ENCODE data around the gene SLC1A7. TPM values are rescaled to one million over a fixed set of nuclear protein-coding genes. Genes with fewer than 3 reads are reported as not detected.

Gene SLC1A7
- total RNA-seq, 2 donors from 2014 or later: 0.58 to 1.1 TPM

- ATAC-seq: no peak
- no peak for DNase-seq
- intact Hi-C loops (cut with DNase I, micrococcal nuclease): no loop called here
Observed at GRCh38 chr1:53107570-53108322, 34.7 kb downstream of the SLC1A7 start.

- DNase-seq (no peak), ATAC-seq (no peak)
- intact Hi-C loops (cut with DNase I, micrococcal nuclease): no loop called here
Observed at GRCh38 chr1:53107090-53107489, 35.3 kb downstream of the SLC1A7 start.

GRCh38 chr1:53104289-53104913, 38.0 kb downstream of the SLC1A7 start:
- intact Hi-C loops (cut with DNase I, micrococcal nuclease): no loop called here
- no peak for ATAC-seq
- no peak for DNase-seq

GRCh38 chr1:53094533-53094919, 47.9 kb downstream of the SLC1A7 start:
- ATAC-seq: no peak
- no peak for DNase-seq
- intact Hi-C loops (cut with DNase I, micrococcal nuclease): no loop called here

- DNase-seq: no peak
- intact Hi-C loops (cut with DNase I, micrococcal nuclease): no loop called here
- no peak for ATAC-seq
Observed at GRCh38 chr1:53093778-53094532, 48.5 kb downstream of the SLC1A7 start.

- intact Hi-C loops (cut with DNase I, micrococcal nuclease): no loop called here
- ATAC-seq: no peak
- DNase-seq: no peak
Observed at GRCh38 chr1:53093451-53093754, 49.0 kb downstream of the SLC1A7 start.

GRCh38 chr1:53092659-53093450, 49.6 kb downstream of the SLC1A7 start:
- ATAC-seq (no peak), DNase-seq (no peak)
- intact Hi-C loops (cut with DNase I, micrococcal nuclease): no loop called here

- no peak for ATAC-seq
- intact Hi-C loops (cut with DNase I, micrococcal nuclease): no loop called here
- DNase-seq: no peak
Observed at GRCh38 chr1:53091841-53092645, 50.4 kb downstream of the SLC1A7 start.

- DNase-seq: peak; percentile 40 to 69
- intact Hi-C loops (cut with DNase I, micrococcal nuclease): no loop called here
- ATAC-seq: peak; percentile 84
Observed at GRCh38 chr1:53090227-53091147, 52.0 kb downstream of the SLC1A7 start.

GRCh38 chr1:53089478-53090226, 52.8 kb downstream of the SLC1A7 start:
- peak; percentile 84 for ATAC-seq
- intact Hi-C loops (cut with DNase I, micrococcal nuclease): no loop called here
- DNase-seq: peak; percentile 47 to 48

GRCh38 chr1:53088616-53089300, 53.7 kb downstream of the SLC1A7 start:
- ATAC-seq: no peak
- no peak for DNase-seq
- intact Hi-C loops (cut with DNase I, micrococcal nuclease): no loop called here

- DNase-seq (no peak), ATAC-seq (no peak)
- intact Hi-C loops (cut with DNase I, micrococcal nuclease): no loop called here
Observed at GRCh38 chr1:53087332-53088285, 54.8 kb downstream of the SLC1A7 start.

GRCh38 chr1:53086491-53087070, 55.9 kb downstream of the SLC1A7 start:
- no peak for DNase-seq
- no peak for ATAC-seq
- intact Hi-C loops (cut with DNase I, micrococcal nuclease): no loop called here

- intact Hi-C loops (cut with DNase I, micrococcal nuclease): no loop called here
- DNase-seq (no peak), ATAC-seq (no peak)
Observed at GRCh38 chr1:53085405-53085804, 57.0 kb downstream of the SLC1A7 start.

- ATAC-seq (no peak), DNase-seq (no peak)
- intact Hi-C loops (cut with DNase I, micrococcal nuclease): no loop called here
Observed at GRCh38 chr1:53084589-53084971, 57.9 kb downstream of the SLC1A7 start.

Measured in left colon (tissue), 2 donors.